ENCODE data around the gene FAM50B. TPM values are rescaled to one million over a fixed set of nuclear protein-coding genes. Genes with fewer than 3 reads are reported as not detected.

FAM50B gene
- total and polyA plus RNA-seq, 2 of the 4 experiments (the other 2 are of a cell fraction) = 4.1 to 7.4 TPM

DNA sequence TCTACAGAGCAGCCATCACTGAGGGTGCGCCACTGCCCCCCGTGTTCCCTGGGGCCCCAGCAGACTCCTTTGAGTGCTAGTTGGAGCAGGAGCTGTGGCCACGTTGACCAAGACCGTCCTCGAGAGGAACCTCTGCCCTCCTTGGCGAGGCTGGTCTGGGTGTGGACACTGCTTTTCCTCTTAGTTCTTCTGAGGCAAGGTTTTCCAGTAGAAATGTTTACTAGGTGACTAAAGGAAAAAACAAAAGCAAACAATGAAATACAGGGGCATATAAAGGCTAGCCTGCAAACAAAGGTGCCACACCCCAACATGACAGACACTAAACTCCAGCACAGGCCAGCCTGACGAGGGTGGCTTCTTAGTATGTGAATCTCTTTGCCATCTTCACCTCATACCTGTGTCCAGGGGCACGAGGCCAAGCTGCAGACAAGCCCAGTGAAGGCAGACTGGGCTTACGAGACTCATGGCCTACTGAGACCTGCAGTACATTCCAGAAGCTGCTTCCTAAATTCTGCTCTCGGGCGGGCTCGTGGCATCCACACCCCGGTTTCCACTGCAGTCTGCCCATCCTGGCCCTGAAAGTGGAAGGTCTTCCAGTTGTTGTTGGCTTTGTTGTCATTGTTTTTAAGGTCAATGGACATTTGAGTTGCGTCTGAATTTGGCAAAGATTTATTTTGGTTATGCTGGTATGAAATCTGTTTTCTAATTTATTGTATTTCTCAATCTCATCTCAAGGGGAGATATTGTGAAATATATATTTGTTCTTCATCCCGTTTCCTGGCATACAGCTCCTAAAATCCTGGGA, 39.2 kb downstream of the FAM50B start:
- dilution Hi-C loops (cut with HindIII; ENCODE audit: low sequenced_read_pairs, unreplicated experiment) = no loop called here
- Histone ChIP-seq H3K18ac (ENCODE audit: low read depth, low read length) (no peak overlapping the region), H2BK20ac (ENCODE audit: low read depth, low read length) (no peak overlapping the region), H2BK120ac (ENCODE audit: low read depth, low read length) (no peak overlapping the region), H3K27me3 (ENCODE audit: control insufficient read depth, insufficient read depth, low read length) (peaks cover 5% of the 10 kb centered on the region; the same call in 1 of the 2 replicates), H3K14ac (replicated peaks; ENCODE audit: low read depth, low read length) (no peak overlapping the region), H2BK5ac (ENCODE audit: low read depth, low read length, poor library complexity, severe bottlenecking) (no peak overlapping the region), H3K27ac (ENCODE audit: insufficient read depth, low read length) (no peak overlapping the region), H3K9me1 (ENCODE audit: insufficient read depth, low read length) (no peaks in the 10 kb centered on the region), H4K20me1 (ENCODE audit: insufficient read depth, low read length) (no peaks in the 10 kb centered on the region; the same call in 1 of the 2 replicates), H3K79me1 (ENCODE audit: low read depth in 1 of 2, low read length in 2 of 2) (no peaks in the 10 kb centered on the region), H3K36me3 (ENCODE audit: control insufficient read depth, insufficient read depth, low read length) (no peaks in the 10 kb centered on the region), H3K9ac (ENCODE audit: low read depth, low read length) (no peak overlapping the region), H2BK15ac (ENCODE audit: low read depth, low read length) (no peak overlapping the region), H4K91ac (ENCODE audit: insufficient read depth, low read depth, low read length) (no peak overlapping the region), H2AK5ac (ENCODE audit: low read depth, low read length) (no peak overlapping the region), H3K4me3 (ENCODE audit: insufficient read depth, low read depth, low read length) (no peak overlapping the region), H2AFZ (replicated peaks; ENCODE audit: low read length, poor library complexity) (no peak overlapping the region), H4K8ac (ENCODE audit: low read depth in 2 of 2, low read length in 2 of 2) (no peak overlapping the region), H3K56ac (ENCODE audit: extremely low read depth, insufficient read depth, low read length) (no peak overlapping the region), H4K5ac (ENCODE audit: low read depth, low read length) (no peak overlapping the region), H3K4ac (ENCODE audit: low read depth, low read length) (no peak overlapping the region), H2AK9ac (replicated peaks; ENCODE audit: low read depth, low read length, poor library complexity) (no peak overlapping the region), H3K9me3 (ENCODE audit: control insufficient read depth, insufficient read depth, low read length) (no peaks in the 10 kb centered on the region), H3K4me1 (ENCODE audit: control insufficient read depth, insufficient read depth, low read length) (peaks cover 8% of the 10 kb centered on the region), H3K23ac (ENCODE audit: low read depth, low read length) (no peak overlapping the region), H3K4me2 (ENCODE audit: low read depth, low read length) (no peak overlapping the region)
- DNase-seq (no peak), ATAC-seq (ENCODE audit: low read depth) (no peak)
- no TSS peak for BruUV-seq (replicated peaks)
- no peak for TF ChIP-seq BHLHE40 (IDR thresholded peaks at IDR 0.05; ENCODE audit: low read depth, low read length)
- no peak for TF ChIP-seq NFE2L2 (IDR thresholded peaks at IDR 0.05; ENCODE audit: low read depth, low read length)
- TF ChIP-seq, protein P1, sequence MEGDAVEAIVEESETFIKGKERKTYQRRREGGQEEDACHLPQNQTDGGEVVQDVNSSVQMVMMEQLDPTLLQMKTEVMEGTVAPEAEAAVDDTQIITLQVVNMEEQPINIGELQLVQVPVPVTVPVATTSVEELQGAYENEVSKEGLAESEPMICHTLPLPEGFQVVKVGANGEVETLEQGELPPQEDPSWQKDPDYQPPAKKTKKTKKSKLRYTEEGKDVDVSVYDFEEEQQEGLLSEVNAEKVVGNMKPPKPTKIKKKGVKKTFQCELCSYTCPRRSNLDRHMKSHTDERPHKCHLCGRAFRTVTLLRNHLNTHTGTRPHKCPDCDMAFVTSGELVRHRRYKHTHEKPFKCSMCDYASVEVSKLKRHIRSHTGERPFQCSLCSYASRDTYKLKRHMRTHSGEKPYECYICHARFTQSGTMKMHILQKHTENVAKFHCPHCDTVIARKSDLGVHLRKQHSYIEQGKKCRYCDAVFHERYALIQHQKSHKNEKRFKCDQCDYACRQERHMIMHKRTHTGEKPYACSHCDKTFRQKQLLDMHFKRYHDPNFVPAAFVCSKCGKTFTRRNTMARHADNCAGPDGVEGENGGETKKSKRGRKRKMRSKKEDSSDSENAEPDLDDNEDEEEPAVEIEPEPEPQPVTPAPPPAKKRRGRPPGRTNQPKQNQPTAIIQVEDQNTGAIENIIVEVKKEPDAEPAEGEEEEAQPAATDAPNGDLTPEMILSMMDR (conservative IDR thresholded peaks at IDR 0.05; ENCODE audit: low read depth, low read length) = no peak
- no peak for TF ChIP-seq MAFK (IDR thresholded peaks at IDR 0.05; ENCODE audit: low read depth, low read length)
- no peak for TF ChIP-seq MAZ (IDR thresholded peaks at IDR 0.05; ENCODE audit: borderline replicate concordance, low read depth, low read length)
- TF ChIP-seq CEBPB (IDR thresholded peaks at IDR 0.05; ENCODE audit: low read depth, low read length) = peak; percentile 46
- in situ Hi-C loops (cut with MboI; ENCODE audit: low sequenced_read_pairs) = loop anchor here (10.0 kb wide), 1 partner anchor 144 kb away; no protein-coding TSS in a partner anchor
- CTCF ChIA-PET = interaction anchor here (1.1 to 1.4 kb wide), 4 partner anchors 90 to 140 kb away, joined by 3 to 6 read pairs (median 4); no protein-coding TSS in a partner anchor
- intact Hi-C loops (cut with micrococcal nuclease) = no loop called here
- POLR2A ChIA-PET (ENCODE audit: unreplicated experiment) = no interaction called here
- 92% methylated on average over 6 of the region's 15 CpGs; no CpG with 5 or more reads in 1 of the 2 experiments for WGBS, 2 experiments (ENCODE audit: extremely low coverage in 2 of 2, insufficient read length in 1 of 2)

Measured in IMR-90 (cell line).